ENCODE measurements around the gene CADM1.

GRCh38 chr11:115311949-115312348, 192.3 kb downstream of the CADM1 start:
- no peak for TF ChIP-seq CTCF (conservative IDR thresholded peaks at IDR 0.05 in 1 of 2, IDR thresholded peaks at IDR 0.05 in 1 of 2; ENCODE audit: extremely low read depth in 1 of 2, insufficient read depth in 1 of 2, low read depth in 1 of 2, low read length in 2 of 2)
- TF ChIP-seq EZH2 (IDR thresholded peaks at IDR 0.05; ENCODE audit: borderline replicate concordance, low read length): no peak
